Measurements from ENCODE around the gene ZFP14. TPM values are rescaled to one million over a fixed set of nuclear protein-coding genes. Genes with fewer than 3 reads are reported as not detected.

ZFP14 gene
- polyA plus RNA-seq, 2 of the 4 experiments (the other 2 are of a cell fraction), result 3.3 to 7.1 TPM

GRCh38 chr19:36378625-36379509 lies at the start of gene ZFP14 (continued):
- TF ChIP-seq REST (IDR thresholded peaks at IDR 0.05) (no peak), EP300 (IDR thresholded peaks at IDR 0.05) (no peak), JUNB (IDR thresholded peaks at IDR 0.05) (no peak), HES2 (IDR thresholded peaks at IDR 0.05) (no peak), E2F6 (IDR thresholded peaks at IDR 0.05; ENCODE audit: borderline replicate concordance, low read depth) (peak; percentile 96), RFX5 (IDR thresholded peaks at IDR 0.05) (peak; percentile 52; the same call in 1 of the 2 replicates), TP53 (CRISPR knock-in tag; IDR thresholded peaks at IDR 0.05) (peak; percentile 71; the same call in 1 of the 2 replicates), RAD21 (conservative IDR thresholded peaks at IDR 0.05 in 1 of 2, IDR thresholded peaks at IDR 0.05 in 1 of 2) (peak; percentile 61 to 71), RCOR1 (IDR thresholded peaks at IDR 0.05; ENCODE audit: low read depth, low read length) (no peak), NR3C1 (IDR thresholded peaks at IDR 0.05) (no peak), ZFP36 (IDR thresholded peaks at IDR 0.05; ENCODE audit: borderline replicate concordance, partially characterized antibody) (no peak), HEYL (CRISPR knock-in tag; IDR thresholded peaks at IDR 0.05) (no peak), PHF8 (IDR thresholded peaks at IDR 0.05; ENCODE audit: borderline replicate concordance, low read depth) (peak; percentile 50; the same call in 1 of the 2 replicates), ZSCAN20 (CRISPR knock-in tag; IDR thresholded peaks at IDR 0.05) (no peak), PBX3 (IDR thresholded peaks at IDR 0.05) (no peak), SREBF2 (IDR thresholded peaks at IDR 0.05) (no peak)

GRCh38 chr19:36423925-36424324 lies 44.9 kb upstream of the ZFP14 start:
- peak; percentile 63 for FAIRE-seq
- no peak for DNase-seq (ENCODE audit: low read depth in 1 of 2, low spot score in 1 of 2)
- POLR2A ChIA-PET, result no interaction called here
- Histone ChIP-seq H3K9me3 (peaks cover 99% of the 10 kb centered on the region), H3K4me2 (no peak overlapping the region), H3K27ac (no peak overlapping the region), H3K4me1 (no peaks in the 10 kb centered on the region), H3K4me3 (no peak overlapping the region)
- 36% methylated on average over 4 of the region's 4 CpGs for WGBS (ENCODE audit: missing lambda C conversion rate)
- no peak for ATAC-seq
- TF ChIP-seq JUNB (IDR thresholded peaks at IDR 0.05) (no peak), FOSB (CRISPR knock-in tag; IDR thresholded peaks at IDR 0.05) (no peak), REST (IDR thresholded peaks at IDR 0.05) (no peak), TFCP2L1 (CRISPR knock-in tag; IDR thresholded peaks at IDR 0.05) (no peak), HEYL (CRISPR knock-in tag; IDR thresholded peaks at IDR 0.05) (no peak), GATA3 (IDR thresholded peaks at IDR 0.05; ENCODE audit: borderline replicate concordance) (no peak), EP300 (IDR thresholded peaks at IDR 0.05) (no peak), RCOR1 (IDR thresholded peaks at IDR 0.05; ENCODE audit: low read depth, low read length) (no peak), RAD21 (conservative IDR thresholded peaks at IDR 0.05 in 1 of 2, IDR thresholded peaks at IDR 0.05 in 1 of 2) (no peak), ZSCAN20 (CRISPR knock-in tag; IDR thresholded peaks at IDR 0.05) (no peak), CBX8 (IDR thresholded peaks at IDR 0.05) (no peak), KDM1A (IDR thresholded peaks at IDR 0.05; ENCODE audit: low read depth) (no peak), FOSL2 (IDR thresholded peaks at IDR 0.05) (no peak), FOSL2 (CRISPR knock-in tag; IDR thresholded peaks at IDR 0.05) (no peak)
- CTCF ChIA-PET, result no interaction called here

All from A549 (cell line).